Endothelial cell of umbilical vein (primary cell): ENCODE measurements around the gene C2orf76. TPM values are rescaled to one million over a fixed set of nuclear protein-coding genes. Genes with fewer than 3 reads are reported as not detected.
"Not testable (repeated sequence)": the region's sequence is repeated elsewhere in the genome, so short reads cannot be mapped to it uniquely, and the experiment has no call there.

ENCODE experiments used
- BruUV-seq: library from RNA; stranded (reverse); fragments of 400-500 nt; replicated peaks from 2 replicates; lab custom pipeline; 2021; lab: Mats Ljungman, UMichigan
- CTCF ChIA-PET: fragments of 300-600, 350-600 bp; sonication (Branson Sonifier 250); formaldehyde crosslinking; loops from one replicate; lab custom pipeline; 2021; ENCODE audit warnings: antibody characterized with exemption, inconsistent platforms; lab: Charles Lee
- POLR2A ChIA-PET: fragments of 300-600, 350-600 bp; sonication (Branson Sonifier 250); formaldehyde crosslinking; loops from one replicate; lab custom pipeline; 2021; ENCODE audit warnings: antibody characterized with exemption, inconsistent platforms; lab: Charles Lee
- DNase-seq: peaks from one replicate; pipeline ENCODE4 v3.0.0-alpha.2; 2011; ENCODE audit warnings: low read depth, low spot score
- FAIRE-seq: peaks from 2 replicates; lab custom pipeline; 2011; peaks lifted over from hg19 to GRCh38; lab: Jason Lieb, UNC
- H2AFZ ChIP-seq: 2 replicates; pipeline ENCODE4 v1.6.0; 2012; ENCODE audit warnings: low read depth, low read length, control low read depth, inconsistent platforms
- H3K27ac ChIP-seq: 2 replicates; pipeline ENCODE4 v1.5.1; 2011; ENCODE audit warnings: low read depth, mild to moderate bottlenecking, control low read depth, low read length, moderate library complexity; ENCODE audit not compliant: insufficient read depth
- H3K27me3 ChIP-seq, 2 experiments: 2 replicates each; pipeline versions ENCODE4 v1.6.0 to v1.6.1; 2011; ENCODE audit warnings: low read length in 2 of 2, mixed read lengths in 1 of 2; ENCODE audit not compliant: control insufficient read depth in 2 of 2, insufficient read depth in 2 of 2
- H3K36me3 ChIP-seq, 2 experiments: 2 replicates in 1 of 2; 3 replicates in 1 of 2; pipeline ENCODE4 v1.5.1; 2011; ENCODE audit warnings: low read length in 2 of 2, mild to moderate bottlenecking in 1 of 2, moderate library complexity in 1 of 2; ENCODE audit not compliant: control insufficient read depth in 2 of 2, insufficient read depth in 2 of 2; ENCODE audit errors: extremely low read depth in 1 of 2
- H3K4me1 ChIP-seq: 3 replicates; pipeline ENCODE4 v1.5.1; 2011; ENCODE audit warnings: mild to moderate bottlenecking, low read length; ENCODE audit not compliant: control insufficient read depth, insufficient read depth; ENCODE audit errors: extremely low read depth
- H3K4me2 ChIP-seq: 2 replicates; pipeline ENCODE4 v1.6.1; 2011; ENCODE audit warnings: low read length, control low read depth, mixed read lengths; ENCODE audit not compliant: insufficient read depth
- H3K4me3 ChIP-seq, 3 experiments: fragments of 200-600 bp in 1 of 3; sonication (generic), shearing (Covaris generic) in 1 of 3; replicated peaks in 1 of 3; 2 replicates each; pipeline ENCODE4 v1.5.1; 2011 to 2016; ENCODE audit warnings: control low read depth in 3 of 3, low read length in 3 of 3, mild to moderate bottlenecking in 2 of 3, inconsistent platforms in 1 of 3, low read depth in 1 of 3, moderate library complexity in 1 of 3; ENCODE audit not compliant: insufficient read depth in 1 of 3
- H3K79me2 ChIP-seq: 2 replicates; pipeline ENCODE4 v1.6.0; 2012; ENCODE audit warnings: low read length, inconsistent platforms; ENCODE audit not compliant: control insufficient read depth, insufficient read depth
- H3K9ac ChIP-seq: replicated peaks from 2 replicates; pipeline ENCODE3; 2011; ENCODE audit warnings: low read length, control low read depth; ENCODE audit not compliant: insufficient read depth; ENCODE audit errors: extremely low read depth
- H3K9me1 ChIP-seq: replicated peaks from 3 replicates; pipeline ENCODE4 v1.6.0; 2011; ENCODE audit warnings: mild to moderate bottlenecking, low read length; ENCODE audit not compliant: control insufficient read depth, insufficient read depth; ENCODE audit errors: extremely low read depth
- H3K9me3 ChIP-seq: replicated peaks from 2 replicates; pipeline ENCODE4 v1.5.1; 2012; ENCODE audit warnings: low read length, inconsistent platforms; ENCODE audit not compliant: control insufficient read depth, insufficient read depth
- H4K20me1 ChIP-seq: replicated peaks from 2 replicates; pipeline ENCODE3; 2011; ENCODE audit warnings: mild to moderate bottlenecking, low read length; ENCODE audit not compliant: control insufficient read depth, insufficient read depth; ENCODE audit errors: extremely low read depth
- CTCF ChIP-seq, 2 donors: IDR thresholded peaks; 1 replicate in 1 of 2; 2 replicates in 1 of 2; pipeline ENCODE4 v1.5.1; 2011; ENCODE audit warnings: low read length in 2 of 2, mild to moderate bottlenecking in 2 of 2, moderate library complexity in 2 of 2, control low read depth in 1 of 2, inconsistent platforms in 1 of 2, low read depth in 1 of 2; ENCODE audit not compliant: insufficient read depth in 1 of 2; ENCODE audit errors: extremely low read depth in 1 of 2
- EZH2 ChIP-seq: IDR thresholded peaks from 2 replicates; pipeline ENCODE4 v1.6.1; 2012; ENCODE audit warnings: borderline replicate concordance, low read depth, mild to moderate bottlenecking, moderate library complexity, low read length, inconsistent platforms; ENCODE audit not compliant: severe bottlenecking
- FOS ChIP-seq: IDR thresholded peaks from 2 replicates; pipeline ENCODE4 v1.6.1; 2011; ENCODE audit warnings: mild to moderate bottlenecking, low read length, moderate library complexity, borderline replicate concordance; ENCODE audit not compliant: insufficient read depth
- GATA2 ChIP-seq: IDR thresholded peaks from 2 replicates; pipeline ENCODE4 v1.7.0; 2011; ENCODE audit warnings: low read depth, mild to moderate bottlenecking, moderate library complexity, mixed read lengths, low read length; ENCODE audit not compliant: insufficient read length, insufficient read depth
- JUN ChIP-seq: IDR thresholded peaks from 2 replicates; pipeline ENCODE4 v1.6.1; 2011; ENCODE audit warnings: borderline replicate concordance, low read depth; ENCODE audit not compliant: insufficient read length, insufficient read depth
- MYC ChIP-seq: IDR thresholded peaks from one replicate; pipeline ENCODE4 v1.6.1; 2011; ENCODE audit warnings: mild to moderate bottlenecking, low read depth, low read length
- POLR2A ChIP-seq: IDR thresholded peaks from 2 replicates; pipeline ENCODE4 v1.6.1; 2012; ENCODE audit warnings: low read depth, mild to moderate bottlenecking, control low read depth, low read length
- POLR2AphosphoS5 ChIP-seq: IDR thresholded peaks from 2 replicates; pipeline ENCODE4 v1.6.1; 2012; ENCODE audit warnings: low read depth, mild to moderate bottlenecking, control low read depth, low read length, moderate library complexity; ENCODE audit not compliant: insufficient read depth
- dilution Hi-C: fragments of 300-500 bp; cut with MboI; formaldehyde crosslinking; loops from one replicate; pipeline ENCODE4 v1.15.0; 2019; ENCODE audit warnings: low sequenced_read_pairs; ENCODE audit not compliant: extremely low pct_ligation_motif_present
- intact Hi-C: fragments of 100-400 bp; cut with micrococcal nuclease; formaldehyde crosslinking; loops from one replicate; pipeline ENCODE4 v1.10.0; 2022
- polyA plus RNA-seq, 4 experiments: library from polyadenylated mRNA; depleted of rRNA in 3 of 4; stranded (reverse) in 3 of 4; unstranded in 1 of 4; fragments of >200 nt; gene quantifications; 2 replicates each; pipeline versions ENCODE4 v1.2.1 to v1.2.3, GENCODE V29; 2011 to 2012; ENCODE audit warnings: missing spikeins in 1 of 4
- total RNA-seq: library from RNA; stranded (reverse); gene quantifications from 2 replicates; pipeline ENCODE4 v1.2.3, GENCODE V29; 2021
- TF ChIP-seq, protein P1 (sequence below): IDR thresholded peaks from 2 replicates; pipeline ENCODE4 v1.6.1; 2011; ENCODE audit not compliant: insufficient read depth, insufficient read length

C2orf76 gene
- total and polyA plus RNA-seq, 2 donors (not counting 3 experiments of a cell fraction or from before 2014, with no cell fraction given) = 7.4 to 12.1 TPM

GRCh38 chr2:119278946-119279345, 87.7 kb downstream of the C2orf76 start:
- no peak for DNase-seq
- TF ChIP-seq CTCF (IDR thresholded peaks at IDR 0.05; ENCODE audit: extremely low read depth in 1 of 2, insufficient read depth in 1 of 2, low read depth in 1 of 2, low read length in 2 of 2) (no peak), FOS (no peak), EZH2 (no peak), POLR2A (no peak), MYC (no peak), GATA2 (no peak), POLR2AphosphoS5 (no peak), JUN (no peak)
- TF ChIP-seq, protein P1, sequence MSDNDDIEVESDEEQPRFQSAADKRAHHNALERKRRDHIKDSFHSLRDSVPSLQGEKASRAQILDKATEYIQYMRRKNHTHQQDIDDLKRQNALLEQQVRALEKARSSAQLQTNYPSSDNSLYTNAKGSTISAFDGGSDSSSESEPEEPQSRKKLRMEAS = no peak
- dilution Hi-C loops = no loop called here

DNA sequence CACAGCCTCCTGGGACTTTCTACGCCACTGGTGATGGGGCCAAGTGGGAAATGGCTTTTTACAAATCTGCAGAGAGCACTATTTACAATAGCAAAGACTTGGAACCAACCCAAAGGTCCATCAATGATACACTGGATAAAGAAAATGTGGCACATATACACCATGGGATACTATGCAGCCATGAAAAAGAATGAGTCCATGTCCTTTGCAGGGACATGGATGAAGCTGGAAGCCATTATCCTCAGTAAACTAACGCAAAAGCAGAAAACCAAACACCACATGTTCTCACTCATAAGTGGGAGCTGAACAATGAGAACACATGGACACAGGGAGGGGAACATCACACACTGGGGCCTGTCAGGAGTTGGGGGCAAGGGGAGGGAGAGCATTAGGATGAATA, 88.2 kb downstream of the C2orf76 start:
- BruUV-seq, dilution Hi-C loops, FAIRE-seq: not testable (repeated sequence)

More at GRCh38 chr2:119278946-119279345, 87.7 kb downstream of the C2orf76 start:
- Histone ChIP-seq H3K36me3 (no peaks in the 10 kb centered on the region), H3K4me2 (no peak overlapping the region), H3K27ac (no peak overlapping the region), H3K79me2 (no peaks in the 10 kb centered on the region), H3K4me1 (no peaks in the 10 kb centered on the region), H3K4me3 (no peak overlapping the region), H3K27me3 (peaks cover 0 to 2% of the 10 kb centered on the region in 2 experiments), H3K9ac (no peak overlapping the region), H4K20me1 (no peaks in the 10 kb centered on the region), H3K9me3 (no peaks in the 10 kb centered on the region), H3K9me1 (no peaks in the 10 kb centered on the region), H2AFZ (no peak overlapping the region)
- intact Hi-C loops = no loop called here
- ChIA-PET POLR2A (no interaction called here), CTCF (no interaction called here)
- no peak for FAIRE-seq
- no TSS peak for BruUV-seq

More for the DNA sequence above, 88.2 kb downstream of the C2orf76 start:
- intact Hi-C loops, H3K79me2 ChIP-seq, H3K4me3 ChIP-seq, POLR2A ChIA-PET, H2AFZ ChIP-seq, H3K27ac ChIP-seq, H3K9ac ChIP-seq, H3K27me3 ChIP-seq, H3K9me3 ChIP-seq, H3K4me2 ChIP-seq, CTCF ChIA-PET, H3K9me1 ChIP-seq, H3K36me3 ChIP-seq, H4K20me1 ChIP-seq, DNase-seq, H3K4me1 ChIP-seq: not testable (repeated sequence)
